Activated naive CD4-positive, alpha-beta T cell treated with anti-CD3 and anti-CD28 coated beads for 36 hours (primary cell): ENCODE results near the gene SMG5. TPM values are rescaled to one million over a fixed set of nuclear protein-coding genes. Genes with fewer than 3 reads are reported as not detected.

Experiments
- CTCF ChIA-PET: fragments of 350-600 bp; sonication (Branson Sonifier 250); formaldehyde crosslinking; loops from one replicate; lab custom pipeline; 2021; ENCODE audit warnings: antibody characterized with exemption; lab: Charles Lee
- DNase-seq: peaks from one replicate; pipeline ENCODE4 v3.0.0-alpha.2; 2020
- H3K27ac Mint-ChIP-seq: one replicate; pipeline ENCODE4 v1.8.0; 2021; ENCODE audit warnings: mild to moderate bottlenecking, mixed read lengths
- H3K27me3 Mint-ChIP-seq: one replicate; pipeline ENCODE4 v1.8.0; 2021; ENCODE audit warnings: low read depth, mixed read lengths
- H3K36me3 Mint-ChIP-seq: one replicate; pipeline ENCODE4 v1.8.0; 2021; ENCODE audit warnings: low read depth, mixed read lengths
- H3K4me1 Mint-ChIP-seq: one replicate; pipeline ENCODE4 v1.8.0; 2021; ENCODE audit warnings: low read depth, mixed read lengths
- H3K4me3 Mint-ChIP-seq: one replicate; pipeline ENCODE4 v1.8.0; 2021; ENCODE audit warnings: mild to moderate bottlenecking, moderate library complexity, mixed read lengths
- H3K9me3 Mint-ChIP-seq: one replicate; pipeline ENCODE4 v1.8.0; 2021; ENCODE audit warnings: mixed read lengths
- intact Hi-C: fragments of 100-400 bp; cut with micrococcal nuclease; formaldehyde crosslinking; loops from one replicate; pipeline ENCODE4 v1.15.1; 2023
- total RNA-seq, 2 experiments: library from RNA; stranded (reverse); gene quantifications; one replicate each; pipeline ENCODE4 v1.2.3, GENCODE V29; 2021

SMG5 gene
- total RNA-seq, 2 experiments from 2014 or later: 77.1 to 83.4 TPM

DNA sequence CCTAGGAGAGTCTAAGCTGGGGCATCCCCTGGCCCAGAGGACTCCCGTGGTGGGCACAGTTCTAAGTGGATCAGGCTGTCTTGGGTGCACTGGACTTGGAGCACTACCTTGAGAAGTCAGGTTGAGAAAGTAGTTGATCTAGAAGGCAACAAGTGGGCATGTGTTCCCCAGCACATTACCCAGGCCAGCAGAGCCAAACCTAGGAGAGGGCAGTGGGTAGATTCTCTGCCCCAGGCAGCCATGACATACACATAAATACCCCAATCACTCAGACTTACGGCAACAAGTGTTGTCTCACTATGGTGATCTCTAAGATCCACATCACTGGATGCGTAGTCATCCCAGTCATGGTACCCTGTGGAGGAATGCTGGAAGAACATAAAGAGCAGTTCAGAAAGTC, 71.4 kb downstream of the SMG5 start:
- peaks cover 40% of the 10 kb centered on the region for H3K4me1 Mint-ChIP-seq
- no peaks in the 10 kb centered on the region for H3K9me3 Mint-ChIP-seq
- no peaks in the 10 kb centered on the region for H3K27me3 Mint-ChIP-seq
- peaks cover 64% of the 10 kb centered on the region for H3K36me3 Mint-ChIP-seq
- intact Hi-C loops: loop anchor here (5.0 kb wide), 1 partner anchor 234 kb away; the partner anchor contains the start of gene ARHGEF2
- no peak for DNase-seq
- CTCF ChIA-PET: interaction anchor here (6.7 kb wide), 1 partner anchor 14 kb away, joined by 54 read pairs; no protein-coding TSS in a partner anchor
- no peak overlapping the region for H3K4me3 Mint-ChIP-seq
- H3K27ac Mint-ChIP-seq: peak overlapping the region; percentile 74

- Mint-ChIP-seq H3K4me1 (peaks cover 36% of the 10 kb centered on the region), H3K9me3 (no peaks in the 10 kb centered on the region), H3K36me3 (peaks cover 32% of the 10 kb centered on the region), H3K27ac (no peak overlapping the region), H3K27me3 (no peaks in the 10 kb centered on the region), H3K4me3 (no peak overlapping the region)
- intact Hi-C loops: no loop called here
- DNase-seq: no peak
- CTCF ChIA-PET: interaction anchor here (0.6 to 2.0 kb wide), 3 partner anchors 10 to 20 kb away, joined by 3 to 9 read pairs (median 4); no protein-coding TSS in a partner anchor
Measured at GRCh38 chr1:156204686-156205085, 77.9 kb downstream of the SMG5 start.

DNA sequence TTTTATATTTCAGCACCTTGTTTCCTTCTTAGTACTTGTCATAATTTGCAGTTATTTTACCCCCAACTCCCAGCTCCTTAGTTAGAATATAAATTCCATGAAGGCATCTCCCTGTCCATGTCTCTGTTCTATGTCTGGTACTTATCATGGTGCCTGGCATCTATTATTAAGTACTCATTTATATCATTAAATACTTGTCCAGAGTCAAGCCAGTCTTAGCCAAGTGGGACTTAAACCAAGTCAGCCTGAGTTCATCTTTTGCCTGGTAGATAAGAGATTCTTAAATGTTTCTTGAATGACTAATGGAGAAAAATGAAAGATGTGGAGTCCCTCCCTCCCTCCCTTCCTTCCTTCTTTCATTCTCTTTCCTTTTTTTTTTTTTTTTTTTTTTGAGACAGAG, 79.3 kb downstream of the SMG5 start:
- peak overlapping the region; percentile 23 for H3K4me3 Mint-ChIP-seq
- no peak overlapping the region for H3K27ac Mint-ChIP-seq
- no peak for DNase-seq
- no peaks in the 10 kb centered on the region for H3K9me3 Mint-ChIP-seq
- intact Hi-C loops: no loop called here
- CTCF ChIA-PET: interaction anchor here (0.6 to 1.2 kb wide), 3 partner anchors 10 to 397 kb away, joined by 3 read pairs; partner anchors contain the start of gene SLC25A44
- peaks cover 47% of the 10 kb centered on the region for H3K4me1 Mint-ChIP-seq
- H3K36me3 Mint-ChIP-seq: peaks cover 28% of the 10 kb centered on the region
- H3K27me3 Mint-ChIP-seq: no peaks in the 10 kb centered on the region

- Mint-ChIP-seq H3K27me3 (no peaks in the 10 kb centered on the region), H3K36me3 (peaks cover 38% of the 10 kb centered on the region), H3K4me3 (no peak overlapping the region), H3K9me3 (no peaks in the 10 kb centered on the region), H3K4me1 (peaks cover 66% of the 10 kb centered on the region), H3K27ac (no peak overlapping the region)
- intact Hi-C loops: no loop called here
- DNase-seq: peak; percentile 34
- CTCF ChIA-PET: interaction anchor here (1.2 to 9.7 kb wide), 2 partner anchors 14 to 25 kb away, joined by 5 to 90 read pairs; no protein-coding TSS in a partner anchor
Measured at GRCh38 chr1:156200044-156200443, 82.6 kb downstream of the SMG5 start.

Other genes starting within 250 kb of the SMG5 start
- gene UBQLN4, start 229.0 kb downstream of the SMG5 start, total RNA-seq: 10 to 100 TPM; 27.1 to 27.4 TPM
- 10 to 100 TPM; 54.9 to 55.9 TPM for gene LAMTOR2, start 228.0 kb downstream of the SMG5 start, total RNA-seq
- gene RAB25, start 221.7 kb downstream of the SMG5 start, total RNA-seq: 1 to 10 TPM; 1.3 TPM
- gene MEX3A, start 200.4 kb downstream of the SMG5 start, total RNA-seq: under 1 TPM; 0.22 to 0.36 TPM
- 10 to 100 TPM; 62.1 to 62.6 TPM for gene LMNA, start 168.1 kb downstream of the SMG5 start, total RNA-seq
- gene SEMA4A, start 129.2 kb downstream of the SMG5 start, total RNA-seq: 10 to 100 TPM; 17.4 to 17.5 TPM
- 10 to 100 TPM; 69.1 to 73.5 TPM for gene SLC25A44, start 88.7 kb downstream of the SMG5 start, total RNA-seq
- gene PMF1, start 69.8 kb downstream of the SMG5 start, total RNA-seq: 100 to 1,000 TPM; 135 TPM
- gene BGLAP, start 40.6 kb downstream of the SMG5 start, total RNA-seq: 1 to 10 TPM; 3.4 to 4.0 TPM
- 1 to 10 TPM; 3.7 to 4.2 TPM for gene PAQR6, start 34.8 kb downstream of the SMG5 start, total RNA-seq
- 1 to 10 TPM; 9.1 to 9.5 TPM for gene TMEM79, start 1.5 kb upstream of the SMG5 start, total RNA-seq
- gene GLMP, start 12.9 kb upstream of the SMG5 start, total RNA-seq: 10 to 100 TPM in 1 of 2 experiments, 1 to 10 TPM in 1; 10.0 to 10.1 TPM
- gene VHLL, start 16.5 kb upstream of the SMG5 start, total RNA-seq: not detected
- 100 to 1,000 TPM; 332 to 349 TPM for gene CCT3, start 55.5 kb upstream of the SMG5 start, total RNA-seq
- gene TSACC, start 55.7 kb upstream of the SMG5 start, total RNA-seq: under 1 TPM in 1 of 2 experiments, not detected in 1; 0.57 TPM
- gene RHBG, start 86.4 kb upstream of the SMG5 start, total RNA-seq: not detected
- gene MEF2D, start 217.9 kb upstream of the SMG5 start, total RNA-seq: 10 to 100 TPM; 28.8 to 32.8 TPM